T-cell (primary cell): Measurements from ENCODE around the gene MACROH2A1. TPM values are rescaled to one million over a fixed set of nuclear protein-coding genes. Genes with fewer than 3 reads are reported as not detected.

Experiments
- total RNA-seq, 35 experiments: library from RNA in 6 of 35; stranded (reverse) in 6 of 35; fragments of 120-200 nt in 1 of 35; gene quantifications; one replicate each; pipeline versions ENCODE4 v1.2.1 to v1.2.4 and lab custom pipeline; 2013 to 2026

Gene MACROH2A1
- total RNA-seq, 5 donors from 2014 or later (not counting 1 experiment from before 2014, with no cell fraction given): 111 to 136 (median 133) TPM

Other genes with a start within 250 kb of the MACROH2A1 start
- gene DCANP1, start 48.1 kb upstream of the MACROH2A1 start, total RNA-seq: not detected
- gene TIFAB, start 53.1 kb upstream of the MACROH2A1 start, total RNA-seq: under 1 TPM in 2 of 5 donors, not detected in 3; 0.06 TPM
- gene NEUROG1, start 136.7 kb upstream of the MACROH2A1 start, total RNA-seq: not detected
- gene CXCL14, start 179.8 kb upstream of the MACROH2A1 start, total RNA-seq: not detected